Spleen (tissue), 7 donors: Measurements from ENCODE around the gene DNAJC17.

ENCODE experiments used
- CTCF ChIP-seq, 11 experiments: fragments of 200-600 bp in 7 of 11; fragments of 450-650 bp in 4 of 11; sonication (generic) in 4 of 11; IDR thresholded peaks in 8 of 11; conservative IDR thresholded peaks in 3 of 11; 1 replicate in 7 of 11; 2 replicates in 4 of 11; pipeline versions ENCODE4 v1.4.0 to v1.8.0; 2016 to 2021; ENCODE audit warnings: antibody characterized with exemption in 11 of 11, inconsistent platforms in 4 of 11, mild to moderate bottlenecking in 1 of 11
- POLR2AphosphoS5 ChIP-seq, 3 donors: sonication (generic); formaldehyde crosslinking; IDR thresholded peaks; one replicate each; pipeline ENCODE4 v1.5.1; 2017; ENCODE audit warnings: antibody characterized with exemption in 3 of 3
- donor health status: DM: no; HTN: no; CAD: no; lungs with moderate emphysema.
- donor health status: DM: no; HTN: no; CAD: no.
- donor health status: DM: no; HTN: no; CAD: no.

GRCh38 chr15:40836020-40836419 lies 28.7 kb upstream of the DNAJC17 start:
- TF ChIP-seq CTCF (IDR thresholded peaks at IDR 0.05 in 8 of 11, conservative IDR thresholded peaks at IDR 0.05 in 3 of 11) (no peak), POLR2AphosphoS5 (IDR thresholded peaks at IDR 0.05) (no peak)
